ENCODE data around the gene INCA1.
A peak's percentile ranks its signal among the peaks of the same experiment; 100 is the strongest.

Gene INCA1

GRCh38 chr17:4940555-4941318, 56.6 kb downstream of the INCA1 start:
- no peak for DNase-seq (ENCODE audit: low read depth, low spot score)
- peak overlapping the region; percentile 98 for H3K4me3 ChIP-seq (ENCODE audit: low read length)

- peak; percentile 100 for DNase-seq (ENCODE audit: low read depth, low spot score)
- H3K4me3 ChIP-seq (ENCODE audit: low read length), result peak within 1 kb of the TSS; percentile 98
Measured at GRCh38 chr17:4939796-4940554, 57.3 kb downstream of the INCA1 start, which contains the start of the genes RNF167 and SLC25A11. Gene RNF167 (plus strand): TSS chr17:4940268. CDS start chr17:4940910, 642 bp downstream. Gene SLC25A11 (minus strand): TSS chr17:4940046. CDS start chr17:4939910, 136 bp downstream.

DNA sequence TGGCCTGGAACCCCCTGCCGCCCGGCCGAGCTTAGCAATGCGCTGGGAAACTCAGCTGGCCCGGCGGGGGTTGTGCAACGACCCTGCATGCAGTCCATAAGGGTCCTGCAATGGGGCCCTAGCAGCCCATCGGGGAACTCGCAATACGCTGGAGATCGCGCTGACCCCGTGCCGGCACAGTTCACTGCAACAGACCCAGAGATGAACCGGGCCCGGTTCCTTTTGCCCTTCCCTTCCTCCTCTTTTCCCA, 57.9 kb downstream of the INCA1 start:
- peak overlapping the region; percentile 98 for H3K4me3 ChIP-seq (ENCODE audit: low read length)
- no peak for DNase-seq (ENCODE audit: low read depth, low spot score)

- DNase-seq (ENCODE audit: low read depth, low spot score), result no peak
- peak overlapping the region; percentile 98 for H3K4me3 ChIP-seq (ENCODE audit: low read length)
Measured at GRCh38 chr17:4938688-4939545, 58.4 kb downstream of the INCA1 start.

Measured in Jurkat, Clone E6-1 (cell line).